ENCODE data around the gene SLIT3. TPM values are rescaled to one million over a fixed set of nuclear protein-coding genes. Genes with fewer than 3 reads are reported as not detected.

SLIT3 gene
- total and polyA plus RNA-seq, 2 experiments from 2014 or later = 58.4 to 96.7 TPM

DNA sequence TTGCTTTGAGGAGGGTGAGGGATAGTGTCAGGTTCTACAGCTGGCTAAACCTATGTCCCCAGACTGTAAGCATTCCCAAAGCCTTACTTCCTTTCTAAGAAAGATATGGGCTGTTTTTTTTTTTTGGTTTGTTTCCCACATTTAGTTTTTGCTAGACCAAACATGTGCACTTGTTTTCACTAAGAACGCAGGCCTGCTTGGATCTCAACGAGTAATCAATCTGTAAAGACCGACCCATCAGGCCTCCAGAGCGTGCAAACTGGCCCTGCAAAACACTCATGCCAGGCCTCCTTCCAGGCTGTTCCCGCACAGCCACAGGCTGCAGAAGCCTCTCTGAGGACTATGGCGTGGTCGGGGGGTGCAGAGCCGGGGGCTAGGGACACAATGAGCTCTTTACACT is 416.9 kb downstream of the SLIT3 start:
- Histone ChIP-seq H3K9me2 (replicated peaks; ENCODE audit: insufficient read depth) (no peaks in the 10 kb centered on the region), H3K27ac (peak overlapping the region; percentile 57), H3K79me2 (no peaks in the 10 kb centered on the region), H3K36me3 (replicated peaks; ENCODE audit: insufficient read depth, low read depth) (no peaks in the 10 kb centered on the region), H3K27me3 (no peaks in the 10 kb centered on the region), H3K4me3 (no peak overlapping the region), H2AFZ (no peak overlapping the region), H3K4me1 (ENCODE audit: insufficient read depth) (peaks cover 68% of the 10 kb centered on the region), H3K9me3 (ENCODE audit: low read depth) (no peaks in the 10 kb centered on the region), H4K20me1 (ENCODE audit: insufficient read depth, poor library complexity, severe bottlenecking) (no peaks in the 10 kb centered on the region), H3K4me2 (no peak overlapping the region)
- WGBS (ENCODE audit: low lambda C conversion rate, missing lambda C conversion rate) = 59% methylated on average over 8 of the region's 8 CpGs
- no peak for DNase-seq (ENCODE audit: low spot score)
- TF ChIP-seq EZH2 (IDR thresholded peaks at IDR 0.05; ENCODE audit: borderline replicate concordance) (no peak), EZH2phosphoT487 (IDR thresholded peaks at IDR 0.05; ENCODE audit: low read depth, severe bottlenecking, unreplicated experiment) (no peak)
- TF ChIP-seq, protein P1, sequence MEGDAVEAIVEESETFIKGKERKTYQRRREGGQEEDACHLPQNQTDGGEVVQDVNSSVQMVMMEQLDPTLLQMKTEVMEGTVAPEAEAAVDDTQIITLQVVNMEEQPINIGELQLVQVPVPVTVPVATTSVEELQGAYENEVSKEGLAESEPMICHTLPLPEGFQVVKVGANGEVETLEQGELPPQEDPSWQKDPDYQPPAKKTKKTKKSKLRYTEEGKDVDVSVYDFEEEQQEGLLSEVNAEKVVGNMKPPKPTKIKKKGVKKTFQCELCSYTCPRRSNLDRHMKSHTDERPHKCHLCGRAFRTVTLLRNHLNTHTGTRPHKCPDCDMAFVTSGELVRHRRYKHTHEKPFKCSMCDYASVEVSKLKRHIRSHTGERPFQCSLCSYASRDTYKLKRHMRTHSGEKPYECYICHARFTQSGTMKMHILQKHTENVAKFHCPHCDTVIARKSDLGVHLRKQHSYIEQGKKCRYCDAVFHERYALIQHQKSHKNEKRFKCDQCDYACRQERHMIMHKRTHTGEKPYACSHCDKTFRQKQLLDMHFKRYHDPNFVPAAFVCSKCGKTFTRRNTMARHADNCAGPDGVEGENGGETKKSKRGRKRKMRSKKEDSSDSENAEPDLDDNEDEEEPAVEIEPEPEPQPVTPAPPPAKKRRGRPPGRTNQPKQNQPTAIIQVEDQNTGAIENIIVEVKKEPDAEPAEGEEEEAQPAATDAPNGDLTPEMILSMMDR (IDR thresholded peaks at IDR 0.05; ENCODE audit: poor library complexity) = no peak

DNA sequence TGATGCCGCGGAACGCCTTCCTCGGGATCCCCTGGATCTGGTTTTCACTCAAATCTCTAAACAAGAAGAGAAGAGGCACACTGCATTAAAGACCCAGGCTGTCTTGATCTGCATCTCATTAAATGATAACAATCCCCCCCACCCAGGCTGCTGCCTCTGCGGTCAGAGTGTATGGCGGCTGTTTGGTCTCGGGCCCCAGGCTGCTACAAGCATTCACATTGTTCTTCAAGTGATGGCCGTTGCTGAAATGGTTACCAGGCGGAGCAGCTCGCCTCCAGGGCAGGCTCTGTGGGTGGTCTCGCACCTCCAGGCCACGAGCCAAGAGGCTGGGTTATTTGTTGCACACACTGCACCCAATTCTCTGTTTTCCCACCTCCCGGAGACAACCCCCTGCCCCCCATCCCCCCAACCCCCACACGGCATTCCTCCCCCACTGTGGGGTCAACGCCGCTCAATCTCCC is 417.6 kb downstream of the SLIT3 start:
- no peaks in the 10 kb centered on the region for H3K79me2 ChIP-seq
- H4K20me1 ChIP-seq (ENCODE audit: insufficient read depth, poor library complexity, severe bottlenecking) = no peaks in the 10 kb centered on the region
- H3K4me3 ChIP-seq = no peak overlapping the region
- DNase-seq (ENCODE audit: low spot score) = no peak
- no peak for TF ChIP-seq EZH2phosphoT487 (IDR thresholded peaks at IDR 0.05; ENCODE audit: low read depth, severe bottlenecking, unreplicated experiment)
- no peak for TF ChIP-seq EZH2 (IDR thresholded peaks at IDR 0.05; ENCODE audit: borderline replicate concordance)
- TF ChIP-seq, protein P1 (IDR thresholded peaks at IDR 0.05; ENCODE audit: poor library complexity) = no peak
- no peaks in the 10 kb centered on the region for H3K9me2 ChIP-seq (replicated peaks; ENCODE audit: insufficient read depth)
- WGBS (ENCODE audit: low lambda C conversion rate, missing lambda C conversion rate) = 38% methylated on average over 16 of the region's 16 CpGs
- no peaks in the 10 kb centered on the region for H3K9me3 ChIP-seq (ENCODE audit: low read depth)
- H2AFZ ChIP-seq = no peak overlapping the region
- peak overlapping the region; percentile 47 for H3K4me2 ChIP-seq
- H3K27me3 ChIP-seq = no peaks in the 10 kb centered on the region
- H3K27ac ChIP-seq = peak overlapping the region; percentile 68
- no peaks in the 10 kb centered on the region for H3K36me3 ChIP-seq (replicated peaks; ENCODE audit: insufficient read depth, low read depth)
- H3K4me1 ChIP-seq (ENCODE audit: insufficient read depth) = peaks cover 68% of the 10 kb centered on the region

DNA sequence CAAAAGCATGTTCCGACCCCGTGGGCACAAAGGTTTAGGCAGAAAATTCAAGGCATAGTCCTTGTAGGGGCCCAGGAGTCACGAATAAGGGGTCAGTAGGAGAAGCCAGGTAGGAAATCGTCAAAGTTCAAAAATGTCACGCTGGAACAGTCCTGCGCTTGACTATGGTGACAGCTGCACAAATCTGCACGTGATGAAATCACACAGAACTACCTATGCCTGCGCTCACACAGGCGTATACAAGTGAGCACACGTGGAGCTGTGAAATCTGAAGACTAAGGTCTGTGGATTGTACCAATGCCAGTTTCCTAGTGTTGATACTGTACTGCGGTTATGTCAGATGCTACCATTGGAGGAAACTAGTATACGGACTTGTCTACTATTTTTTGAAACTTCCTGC is 418.7 kb downstream of the SLIT3 start:
- no peaks in the 10 kb centered on the region for H3K27me3 ChIP-seq

More for the DNA sequence above, 418.7 kb downstream of the SLIT3 start:
- H3K4me2 ChIP-seq = peak overlapping the region; percentile 52
- H3K9me2 ChIP-seq (replicated peaks; ENCODE audit: insufficient read depth) = no peaks in the 10 kb centered on the region
- TF ChIP-seq EZH2phosphoT487 (IDR thresholded peaks at IDR 0.05; ENCODE audit: low read depth, severe bottlenecking, unreplicated experiment) (no peak), EZH2 (IDR thresholded peaks at IDR 0.05; ENCODE audit: borderline replicate concordance) (no peak)
- TF ChIP-seq, protein P1 (IDR thresholded peaks at IDR 0.05; ENCODE audit: poor library complexity) = no peak
- 60% methylated on average over 12 of the region's 12 CpGs for WGBS (ENCODE audit: low lambda C conversion rate, missing lambda C conversion rate)
- no peak overlapping the region for H2AFZ ChIP-seq
- H3K9me3 ChIP-seq (ENCODE audit: low read depth) = no peaks in the 10 kb centered on the region
- H4K20me1 ChIP-seq (ENCODE audit: insufficient read depth, poor library complexity, severe bottlenecking) = no peaks in the 10 kb centered on the region
- peak overlapping the region; percentile 25 for H3K27ac ChIP-seq
- no peak for DNase-seq (ENCODE audit: low spot score)
- no peak overlapping the region for H3K4me3 ChIP-seq
- no peaks in the 10 kb centered on the region for H3K79me2 ChIP-seq
- peaks cover 68% of the 10 kb centered on the region for H3K4me1 ChIP-seq (ENCODE audit: insufficient read depth)
- no peaks in the 10 kb centered on the region for H3K36me3 ChIP-seq (replicated peaks; ENCODE audit: insufficient read depth, low read depth)
